OCI-LY7 (cell line): ENCODE data around the gene SAT1. TPM values are rescaled to one million over a fixed set of nuclear protein-coding genes. Genes with fewer than 3 reads are reported as not detected.

Source experiments
- BruUV-seq: library from RNA; stranded (reverse); fragments of 400-500 nt; replicated peaks from 2 replicates; lab custom pipeline; 2021; lab: Mats Ljungman, UMichigan
- CTCF ChIA-PET: fragments of 300-600 bp; sonication (Branson Sonifier 250); formaldehyde crosslinking; loops from one replicate; lab custom pipeline; 2022; ENCODE audit warnings: antibody characterized with exemption; ENCODE audit not compliant: unreplicated experiment; lab: Charles Lee
- POLR2A ChIA-PET: fragments of 300-600 bp; sonication (Branson Sonifier 250); formaldehyde crosslinking; loops from one replicate; lab custom pipeline; 2022; ENCODE audit warnings: antibody characterized with exemption; lab: Charles Lee
- DNase-seq: peaks from one replicate; pipeline ENCODE4 v3.0.0-alpha.2; 2015; ENCODE audit warnings: low spot score
- H2AFZ ChIP-seq: fragments of 200-600 bp; sonication (generic), shearing (Covaris generic); 2 replicates; pipeline ENCODE4 v1.6.1; 2014; ENCODE audit warnings: mild to moderate bottlenecking, antibody characterized with exemption, low read length, moderate library complexity
- H3K27ac ChIP-seq: fragments of 200-600 bp; sonication (generic); 2 replicates; pipeline ENCODE4 v1.5.1; 2014; ENCODE audit warnings: mixed run types, low read depth, mild to moderate bottlenecking, moderate library complexity, low read length, inconsistent platforms; ENCODE audit not compliant: poor library complexity, severe bottlenecking
- H3K36me3 ChIP-seq: fragments of 200-600 bp; sonication (generic); 2 replicates; pipeline ENCODE4 v1.6.1; 2014; ENCODE audit warnings: mild to moderate bottlenecking, antibody characterized with exemption, low read length, moderate library complexity, mixed read lengths; ENCODE audit not compliant: insufficient read depth
- H3K4me1 ChIP-seq: fragments of 200-600 bp; sonication (generic); 2 replicates; pipeline ENCODE4 v1.5.1; 2014; ENCODE audit warnings: mild to moderate bottlenecking, low read length; ENCODE audit not compliant: insufficient read depth, poor library complexity, severe bottlenecking
- H3K4me2 ChIP-seq: fragments of 200-600 bp; sonication (generic); 2 replicates; pipeline ENCODE4 v1.6.1; 2014; ENCODE audit warnings: mild to moderate bottlenecking, low read length
- H3K4me3 ChIP-seq: fragments of 200-600 bp; sonication (generic); 2 replicates; pipeline ENCODE4 v1.5.1; 2014; ENCODE audit warnings: mild to moderate bottlenecking, low read depth, low read length; ENCODE audit not compliant: poor library complexity, severe bottlenecking
- H3K79me2 ChIP-seq: fragments of 200-600 bp; sonication (generic); 2 replicates; pipeline ENCODE4 v1.6.1; 2016; ENCODE audit warnings: low read depth, mild to moderate bottlenecking, low read length, moderate library complexity, mixed read lengths; ENCODE audit not compliant: insufficient read depth
- H3K9me2 ChIP-seq: fragments of 200-600 bp; sonication (generic); 2 replicates; pipeline ENCODE4 v1.6.1; 2016; ENCODE audit warnings: mild to moderate bottlenecking, low read length, mixed read lengths; ENCODE audit not compliant: insufficient read depth
- H3K9me3 ChIP-seq: fragments of 200-600 bp; sonication (generic); 2 replicates; pipeline ENCODE4 v1.6.1; 2014; ENCODE audit warnings: mild to moderate bottlenecking, mixed run types, low read length, mixed read lengths
- H4K20me1 ChIP-seq: fragments of 200-600 bp; sonication (generic); 2 replicates; pipeline ENCODE4 v1.6.1; 2014; ENCODE audit warnings: mild to moderate bottlenecking, antibody characterized with exemption, low read length, moderate library complexity, mixed read lengths; ENCODE audit not compliant: insufficient read depth
- CTCF ChIP-seq: fragments of 200-600 bp; sonication (generic); conservative IDR thresholded peaks from 2 replicates; pipeline ENCODE4 v1.5.1; 2014; ENCODE audit warnings: mild to moderate bottlenecking, antibody characterized with exemption, low read length, moderate library complexity, mixed read lengths
- EZH2phosphoT487 ChIP-seq: fragments of 200-600 bp; sonication (generic); IDR thresholded peaks from 2 replicates; pipeline ENCODE4 v1.6.1; 2018; ENCODE audit warnings: low read depth, borderline replicate concordance, mild to moderate bottlenecking, mixed run types, antibody characterized with exemption, low read length, moderate library complexity, mixed read lengths
- intact Hi-C: fragments of 100-400 bp; cut with micrococcal nuclease; formaldehyde crosslinking; loops from one replicate; pipeline ENCODE4 v1.10.0; 2022; ENCODE audit not compliant: unreplicated experiment
- small RNA-seq: library from RNA; depleted of rRNA; stranded (forward); fragments of <200 nt; gene quantifications from one replicate; pipeline ENCODE3, GENCODE V24; 2014
- total RNA-seq, 2 experiments: library from RNA; depleted of rRNA in 1 of 2; stranded (reverse); fragments of >200 nt in 1 of 2; shearing (Covaris generic) in 1 of 2; gene quantifications; 2 replicates each; pipeline ENCODE4 v1.2.3, GENCODE V29; 2014 to 2022

The SAT1 gene
- total RNA-seq, 2 experiments from 2014 or later: 46.9 to 50.7 TPM

DNA sequence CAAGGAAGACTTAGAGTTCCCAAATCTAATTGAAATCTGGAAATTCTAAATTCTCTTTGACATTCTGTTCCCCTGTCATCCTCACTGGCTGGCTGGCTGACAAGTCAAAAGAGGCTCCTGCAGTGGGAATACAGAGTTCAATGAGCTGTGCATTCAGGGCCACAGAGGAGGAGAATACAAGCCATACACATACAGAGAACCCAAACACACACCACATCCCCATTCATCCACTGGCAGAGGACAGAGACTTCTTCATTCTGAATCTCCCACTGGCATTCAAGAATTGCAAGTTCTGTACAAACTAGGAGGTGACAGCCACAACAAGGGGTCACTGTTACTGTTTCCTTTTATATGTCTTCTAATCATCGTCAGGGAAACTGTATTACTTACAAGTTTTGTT, 49.7 kb downstream of the SAT1 start:
- no peaks in the 10 kb centered on the region for H3K9me3 ChIP-seq
- TF ChIP-seq CTCF: no peak
- TF ChIP-seq EZH2phosphoT487: no peak
- H2AFZ ChIP-seq: no peak overlapping the region
- H3K79me2 ChIP-seq: no peaks in the 10 kb centered on the region
- H3K9me2 ChIP-seq: no peaks in the 10 kb centered on the region
- no TSS peak for BruUV-seq
- intact Hi-C loops: no loop called here
- H4K20me1 ChIP-seq: no peaks in the 10 kb centered on the region
- CTCF ChIA-PET: no interaction called here
- no peaks in the 10 kb centered on the region for H3K36me3 ChIP-seq
- POLR2A ChIA-PET: interaction anchor here (0.5 kb wide), 1 partner anchor 29 kb away, joined by 3 read pairs; no protein-coding TSS in a partner anchor
- no peaks in the 10 kb centered on the region for H3K4me1 ChIP-seq
- H3K27ac ChIP-seq: no peak overlapping the region
- no peak for DNase-seq
- no peak overlapping the region for H3K4me2 ChIP-seq
- no peak overlapping the region for H3K4me3 ChIP-seq

Small RNAs within 50 kb of the gene (small RNA-seq; reads per million reads assigned to genes)
- gene RF00019: not detected

Other genes starting within 250 kb of the SAT1 start
- 82.9 and 88.0 TPM in 2 replicates for gene PRDX4, start 115.7 kb upstream of the SAT1 start, total RNA-seq (2014; rRNA removed; shearing (Covaris generic))
- 46.0 and 47.3 TPM in 2 replicates for gene PRDX4, start 115.7 kb upstream of the SAT1 start, total RNA-seq (2022)
- 9.0 and 10.6 TPM in 2 replicates for gene ACOT9, start 39.9 kb upstream of the SAT1 start, total RNA-seq (2014; rRNA removed; shearing (Covaris generic))
- 1.9 and 2.1 TPM in 2 replicates for gene ACOT9, start 39.9 kb upstream of the SAT1 start, total RNA-seq (2022)
- 11.2 and 18.1 TPM in 2 replicates for gene APOO, start 124.8 kb downstream of the SAT1 start, total RNA-seq (2014; rRNA removed; shearing (Covaris generic))
- gene APOO, start 124.8 kb downstream of the SAT1 start, total RNA-seq (2022): 17.5 and 25.7 TPM in 2 replicates
- gene CXorf58, start 124.8 kb downstream of the SAT1 start, total RNA-seq (2014; rRNA removed; shearing (Covaris generic)): not detected in 2 replicates
- gene CXorf58, start 124.8 kb downstream of the SAT1 start, total RNA-seq (2022): 0.46 TPM in 1 of 2 replicates, not detected in the other
- 10.8 and 13.4 TPM in 2 replicates for gene KLHL15, start 244.0 kb downstream of the SAT1 start, total RNA-seq (2014; rRNA removed; shearing (Covaris generic))
- gene KLHL15, start 244.0 kb downstream of the SAT1 start, total RNA-seq (2022): 13.8 and 16.6 TPM in 2 replicates